AG09309 (cell line): ENCODE data around the gene AK9.

Source experiments
- DNase-seq: peaks from one replicate; pipeline ENCODE4 v3.0.0-alpha.2; 2010; ENCODE audit warnings: low read depth
- H3K4me3 ChIP-seq: 2 replicates; pipeline ENCODE4 v1.5.1; 2011; ENCODE audit warnings: mild to moderate bottlenecking, low read depth, low read length, moderate library complexity; ENCODE audit not compliant: control insufficient read depth
- TF ChIP-seq, protein P1 (sequence below): IDR thresholded peaks from 2 replicates; pipeline ENCODE4 v1.5.1; 2011; ENCODE audit warnings: mild to moderate bottlenecking, low read depth, low read length, inconsistent platforms; ENCODE audit not compliant: insufficient read depth, control insufficient read depth; ENCODE audit errors: missing control alignments

AK9 gene

DNA sequence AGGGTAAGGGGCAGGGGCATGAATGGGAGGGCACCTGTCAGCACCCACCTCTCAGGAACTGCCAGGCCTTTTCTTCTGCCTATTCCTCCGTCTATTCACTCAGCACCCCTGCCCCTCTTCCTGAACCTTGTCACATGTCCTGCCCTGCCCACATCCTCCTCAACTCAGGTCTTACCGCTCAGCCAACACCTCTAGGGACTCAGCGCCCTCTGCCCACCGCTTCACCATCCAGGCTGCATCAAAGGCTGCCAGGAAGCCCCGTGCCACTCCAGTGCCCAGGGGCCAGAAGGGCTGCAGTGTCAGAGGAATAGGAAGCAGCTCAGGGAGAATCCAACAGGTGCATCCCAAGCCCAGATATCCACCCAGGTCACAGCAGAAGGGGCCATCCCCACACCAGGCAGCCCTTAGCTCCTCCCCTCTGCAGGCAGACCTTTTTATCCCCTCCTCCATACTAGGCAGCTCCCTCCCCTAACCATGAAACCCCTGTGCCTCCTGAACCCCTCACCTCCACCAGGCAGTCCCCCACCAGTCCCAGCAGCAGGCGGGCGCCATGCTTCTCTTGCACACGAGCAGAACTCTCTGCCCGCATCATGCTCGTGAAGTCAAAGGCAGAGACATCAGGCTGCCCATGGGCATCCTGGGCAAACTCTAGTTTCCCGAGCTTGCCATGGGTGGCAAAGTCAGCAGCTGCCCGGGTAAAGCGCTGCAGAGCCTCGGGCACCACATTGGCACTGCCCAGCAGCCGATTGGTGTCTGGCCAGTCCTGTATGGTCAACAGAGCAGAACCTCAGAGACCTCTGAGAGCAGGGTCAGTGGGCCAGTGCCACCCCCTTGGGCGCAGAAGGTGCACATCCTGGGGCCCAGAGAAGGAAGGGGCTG, 241.0 kb downstream of the AK9 start:
- TF ChIP-seq, protein P1, sequence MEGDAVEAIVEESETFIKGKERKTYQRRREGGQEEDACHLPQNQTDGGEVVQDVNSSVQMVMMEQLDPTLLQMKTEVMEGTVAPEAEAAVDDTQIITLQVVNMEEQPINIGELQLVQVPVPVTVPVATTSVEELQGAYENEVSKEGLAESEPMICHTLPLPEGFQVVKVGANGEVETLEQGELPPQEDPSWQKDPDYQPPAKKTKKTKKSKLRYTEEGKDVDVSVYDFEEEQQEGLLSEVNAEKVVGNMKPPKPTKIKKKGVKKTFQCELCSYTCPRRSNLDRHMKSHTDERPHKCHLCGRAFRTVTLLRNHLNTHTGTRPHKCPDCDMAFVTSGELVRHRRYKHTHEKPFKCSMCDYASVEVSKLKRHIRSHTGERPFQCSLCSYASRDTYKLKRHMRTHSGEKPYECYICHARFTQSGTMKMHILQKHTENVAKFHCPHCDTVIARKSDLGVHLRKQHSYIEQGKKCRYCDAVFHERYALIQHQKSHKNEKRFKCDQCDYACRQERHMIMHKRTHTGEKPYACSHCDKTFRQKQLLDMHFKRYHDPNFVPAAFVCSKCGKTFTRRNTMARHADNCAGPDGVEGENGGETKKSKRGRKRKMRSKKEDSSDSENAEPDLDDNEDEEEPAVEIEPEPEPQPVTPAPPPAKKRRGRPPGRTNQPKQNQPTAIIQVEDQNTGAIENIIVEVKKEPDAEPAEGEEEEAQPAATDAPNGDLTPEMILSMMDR: no peak
- DNase-seq: no peak

DNA sequence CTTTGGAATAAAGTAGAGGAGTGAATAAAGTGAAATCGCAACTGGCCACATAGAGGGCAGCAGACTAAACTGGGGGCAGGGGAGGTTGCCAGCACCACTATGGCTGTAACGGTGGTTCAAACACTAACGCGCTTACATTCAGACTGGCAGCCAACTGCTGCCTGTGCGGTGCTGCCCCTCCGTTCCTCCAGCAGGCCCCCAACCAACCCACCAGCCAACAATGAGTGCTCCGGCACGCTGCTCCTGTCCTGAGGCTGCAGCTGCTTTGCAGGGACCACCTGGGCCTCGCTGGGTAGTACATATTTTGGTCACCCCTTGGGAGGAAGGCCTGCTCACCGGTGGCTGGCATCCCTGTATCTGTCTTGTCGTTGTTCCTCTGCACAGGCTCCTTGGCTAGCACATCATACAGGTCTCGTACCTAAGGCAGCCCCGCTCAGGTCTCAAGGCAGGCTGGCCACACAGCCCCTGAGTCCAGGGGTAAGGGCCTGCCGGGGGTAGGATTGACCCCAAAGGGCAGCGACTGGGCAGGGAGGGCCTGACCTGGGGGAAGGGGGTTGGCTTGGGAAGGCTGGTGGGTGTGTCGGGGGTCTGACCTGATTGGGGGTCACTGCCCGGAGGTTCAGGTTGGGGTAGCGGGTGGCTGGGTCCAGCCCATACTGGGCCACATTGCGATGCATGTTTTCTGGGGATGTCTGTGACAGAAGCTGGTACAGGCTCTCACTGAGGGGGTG, 241.8 kb downstream of the AK9 start:
- DNase-seq: no peak
- no peak overlapping the region for H3K4me3 ChIP-seq
- TF ChIP-seq, protein P1: no peak

More for the DNA sequence above, 241.0 kb downstream of the AK9 start:
- H3K4me3 ChIP-seq: no peak overlapping the region

DNA sequence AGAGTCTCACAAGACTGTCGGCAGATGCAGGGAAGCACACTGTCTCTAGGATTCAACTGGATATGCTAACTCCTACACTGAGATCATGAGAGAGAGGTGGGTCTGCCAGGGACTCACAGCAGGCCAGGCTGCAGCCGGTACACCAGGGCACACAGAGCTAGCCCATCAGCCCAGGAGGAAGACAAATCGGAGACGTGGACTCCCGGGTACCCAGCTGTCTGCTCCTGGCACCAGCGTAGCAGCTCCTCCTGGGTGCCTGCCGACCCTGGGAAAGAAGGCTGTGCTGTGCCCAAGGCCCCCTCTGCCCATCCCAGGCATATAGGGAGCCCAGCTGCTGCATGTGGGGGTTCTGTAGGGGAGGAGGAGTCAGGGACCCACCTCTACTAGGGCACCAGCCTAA, 242.4 kb downstream of the AK9 start:
- no peak for DNase-seq
- TF ChIP-seq, protein P1: no peak
- H3K4me3 ChIP-seq: no peak overlapping the region

DNA sequence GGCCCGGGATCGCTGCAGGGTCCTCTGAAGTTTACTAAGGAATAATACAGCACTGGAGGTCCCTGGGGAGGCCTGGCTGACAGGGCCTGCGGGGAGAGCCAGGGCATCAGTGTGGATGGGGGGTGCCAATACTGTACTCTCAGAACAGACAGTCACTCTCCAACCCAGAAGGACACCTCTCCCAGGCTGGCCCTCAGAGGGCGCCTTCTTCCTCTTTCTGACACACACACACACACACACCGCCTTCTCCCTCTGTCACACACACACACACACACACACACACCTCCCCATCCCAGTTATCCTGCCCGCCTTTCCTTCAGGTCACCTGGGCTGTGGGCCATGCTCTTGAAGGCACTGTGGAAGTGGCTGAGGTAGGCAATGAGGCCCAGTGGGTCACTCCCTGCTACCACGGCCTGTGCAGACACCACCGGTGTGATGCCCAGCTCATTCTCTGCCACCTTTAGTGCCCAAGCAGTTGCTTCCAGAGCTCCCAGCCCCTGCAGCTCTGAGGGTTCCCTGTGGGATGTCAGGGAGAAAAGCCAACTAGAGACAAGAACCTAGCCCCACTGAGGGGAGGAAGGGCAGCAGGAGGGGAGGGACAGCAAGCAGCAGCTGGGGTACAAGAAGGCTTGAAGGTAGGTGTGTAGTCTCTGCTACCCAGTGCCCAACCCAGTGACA, 243.0 kb downstream of the AK9 start:
- TF ChIP-seq, protein P1: no peak
- H3K4me3 ChIP-seq: no peak overlapping the region
- no peak for DNase-seq

DNA sequence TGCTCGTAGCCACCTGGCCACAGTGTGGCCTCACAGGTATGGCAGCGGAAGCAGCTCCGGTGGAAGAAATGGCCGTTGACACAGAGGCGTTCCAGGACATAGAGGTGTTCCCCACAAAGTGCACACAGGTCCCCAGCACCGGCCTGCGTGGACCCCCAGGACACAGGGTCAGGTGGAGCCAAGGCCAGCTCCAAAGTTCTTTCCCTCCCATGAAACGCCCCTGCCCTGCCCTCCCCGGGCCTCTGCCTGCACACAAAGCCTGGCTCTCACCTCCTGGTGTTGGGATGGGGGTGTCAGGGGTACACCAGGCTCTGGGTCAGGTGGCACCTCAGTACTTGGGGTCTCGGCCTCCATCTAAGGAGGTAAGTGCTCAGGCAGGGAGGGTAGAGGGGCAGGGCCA, 243.9 kb downstream of the AK9 start:
- TF ChIP-seq, protein P1: no peak
- no peak overlapping the region for H3K4me3 ChIP-seq

DNA sequence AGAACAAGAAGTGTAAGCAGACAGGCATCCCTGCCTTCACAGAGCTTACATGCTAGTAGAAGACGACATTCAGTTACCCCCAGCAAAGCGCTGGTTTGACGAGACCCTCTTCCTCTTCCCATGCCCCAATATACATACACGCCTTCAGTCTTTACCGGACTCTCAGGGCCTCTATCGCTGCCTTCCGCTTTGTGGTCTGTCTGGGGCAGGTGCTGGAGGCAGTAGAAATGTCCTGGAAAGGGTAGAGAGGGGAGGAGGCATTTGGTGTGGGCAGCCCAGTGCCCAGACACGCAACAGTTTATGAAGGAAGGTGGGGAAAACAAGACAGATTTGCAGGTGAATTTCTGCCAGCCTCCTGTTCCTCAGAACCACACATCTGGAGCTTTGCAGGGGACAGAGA, 244.5 kb downstream of the AK9 start:
- DNase-seq: no peak

More for the DNA sequence above, 243.9 kb downstream of the AK9 start:
- no peak for DNase-seq

More for the DNA sequence above, 244.5 kb downstream of the AK9 start:
- H3K4me3 ChIP-seq: no peak overlapping the region
- TF ChIP-seq, protein P1: no peak
